HL-60 (cell line): ENCODE results near the gene WDHD1.
"Not testable (repeated sequence)": the region's sequence is repeated elsewhere in the genome, so short reads cannot be mapped to it uniquely, and the experiment has no call there.

Source experiments
- POLR2AphosphoS5 ChIP-seq: IDR thresholded peaks from 2 replicates; pipeline ENCODE4 v1.6.1; 2012; ENCODE audit warnings: low read depth
- REST ChIP-seq: IDR thresholded peaks from 2 replicates; pipeline ENCODE4 v1.6.1; 2012; ENCODE audit warnings: low read depth; ENCODE audit not compliant: insufficient replicate concordance

GRCh38 chr14:54953609-54954008 lies 73.3 kb downstream of the WDHD1 start:
- TF ChIP-seq REST, POLR2AphosphoS5: not testable (repeated sequence)
